DND-41 (cell line): Measurements from ENCODE around the gene ST3GAL6.

Experiments
- ATAC-seq: fragments of 200-7000 bp; cut with Tn5 transposase; 3 replicates; pipeline ENCODE4 v1.9.1; 2021; ENCODE audit warnings: low read depth; ENCODE audit not compliant: insufficient read depth
- DNase-seq: peaks from one replicate; pipeline ENCODE4 v3.0.0-alpha.2; 2020
- H2AFZ ChIP-seq: 2 replicates; pipeline ENCODE4 v1.6.0; 2012; ENCODE audit warnings: low read depth, low read length
- H3K27ac ChIP-seq: 2 replicates; pipeline ENCODE4 v1.5.1; 2012; ENCODE audit warnings: low read length, inconsistent platforms
- H3K27me3 ChIP-seq: fragments of 200-600 bp; sonication (generic); 2 replicates; pipeline ENCODE4 v1.6.0; 2012; ENCODE audit warnings: low read length, mild to moderate bottlenecking, inconsistent platforms; ENCODE audit not compliant: insufficient read depth, poor library complexity
- H3K36me3 ChIP-seq: 2 replicates; pipeline ENCODE4 v1.5.1; 2012; ENCODE audit warnings: low read length, inconsistent platforms; ENCODE audit not compliant: insufficient read depth
- H3K4me1 ChIP-seq: 2 replicates; pipeline ENCODE4 v1.5.1; 2012; ENCODE audit warnings: mild to moderate bottlenecking, low read length; ENCODE audit not compliant: insufficient read depth
- H3K4me2 ChIP-seq: 2 replicates; pipeline ENCODE4 v1.6.0; 2012; ENCODE audit warnings: mild to moderate bottlenecking, moderate library complexity, low read length, inconsistent platforms; ENCODE audit not compliant: insufficient read depth
- H3K4me3 ChIP-seq, 2 experiments: fragments of 200-600 bp in 1 of 2; shearing (Covaris generic) in 1 of 2; 2 replicates each; pipeline ENCODE4 v1.5.1; 2012 to 2016; ENCODE audit warnings: inconsistent platforms in 2 of 2, low read length in 2 of 2, mild to moderate bottlenecking in 2 of 2, low read depth in 1 of 2, moderate library complexity in 1 of 2
- H3K79me2 ChIP-seq: 2 replicates; pipeline ENCODE4 v1.6.0; 2012; ENCODE audit warnings: low read length, inconsistent platforms; ENCODE audit not compliant: insufficient read depth
- H3K9ac ChIP-seq: 2 replicates; pipeline ENCODE4 v1.6.0; 2012; ENCODE audit warnings: low read depth, mild to moderate bottlenecking, inconsistent platforms, low read length, moderate library complexity
- H3K9me3 ChIP-seq: 2 replicates; pipeline ENCODE4 v1.5.1; 2012; ENCODE audit warnings: low read length, moderate library complexity, mild to moderate bottlenecking, inconsistent platforms; ENCODE audit not compliant: insufficient read depth, severe bottlenecking
- H4K20me1 ChIP-seq: 2 replicates; pipeline ENCODE4 v1.6.0; 2012; ENCODE audit warnings: low read length; ENCODE audit not compliant: insufficient read depth
- EZH2 ChIP-seq: IDR thresholded peaks from 3 replicates; pipeline ENCODE4 v1.6.1; 2012; ENCODE audit warnings: borderline replicate concordance, low read depth, mild to moderate bottlenecking, moderate library complexity, low read length, inconsistent platforms; ENCODE audit not compliant: severe bottlenecking
- TF ChIP-seq, protein P1 (sequence below): IDR thresholded peaks from 2 replicates; pipeline ENCODE4 v1.5.1; 2012; ENCODE audit warnings: borderline replicate concordance, low read length, moderate library complexity, mild to moderate bottlenecking; ENCODE audit not compliant: poor library complexity, severe bottlenecking; ENCODE audit errors: extremely low read depth

Gene ST3GAL6

DNA sequence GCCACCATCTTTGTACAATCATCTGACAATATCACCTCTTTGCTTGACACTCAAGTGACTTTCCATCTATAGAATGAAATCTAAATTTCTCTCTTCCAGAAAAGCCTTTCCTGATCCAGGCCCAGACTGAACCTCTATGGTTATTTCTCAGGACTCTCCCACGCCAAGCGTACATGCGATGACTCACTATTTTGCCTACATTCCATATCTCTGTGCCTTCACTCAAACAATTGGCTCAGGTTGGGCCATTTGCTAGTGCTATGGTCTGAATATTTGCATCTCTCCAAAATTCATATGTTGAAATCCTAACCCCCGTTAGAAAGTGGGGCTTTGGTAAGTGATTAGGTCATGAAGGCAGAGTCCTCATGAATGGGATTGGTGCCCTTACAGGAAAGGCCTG is 43.9 kb downstream of the ST3GAL6 start:
- Histone ChIP-seq H3K9me3 (no peaks in the 10 kb centered on the region), H4K20me1 (no peaks in the 10 kb centered on the region), H2AFZ (no peak overlapping the region), H3K9ac (no peak overlapping the region), H3K4me3 (no peak overlapping the region), H3K4me1 (no peaks in the 10 kb centered on the region), H3K36me3 (peaks cover 45% of the 10 kb centered on the region), H3K27me3 (no peaks in the 10 kb centered on the region), H3K27ac (no peak overlapping the region), H3K79me2 (no peaks in the 10 kb centered on the region), H3K4me2 (no peak overlapping the region)
- DNase-seq, result no peak
- TF ChIP-seq EZH2, result no peak
- TF ChIP-seq, protein P1, sequence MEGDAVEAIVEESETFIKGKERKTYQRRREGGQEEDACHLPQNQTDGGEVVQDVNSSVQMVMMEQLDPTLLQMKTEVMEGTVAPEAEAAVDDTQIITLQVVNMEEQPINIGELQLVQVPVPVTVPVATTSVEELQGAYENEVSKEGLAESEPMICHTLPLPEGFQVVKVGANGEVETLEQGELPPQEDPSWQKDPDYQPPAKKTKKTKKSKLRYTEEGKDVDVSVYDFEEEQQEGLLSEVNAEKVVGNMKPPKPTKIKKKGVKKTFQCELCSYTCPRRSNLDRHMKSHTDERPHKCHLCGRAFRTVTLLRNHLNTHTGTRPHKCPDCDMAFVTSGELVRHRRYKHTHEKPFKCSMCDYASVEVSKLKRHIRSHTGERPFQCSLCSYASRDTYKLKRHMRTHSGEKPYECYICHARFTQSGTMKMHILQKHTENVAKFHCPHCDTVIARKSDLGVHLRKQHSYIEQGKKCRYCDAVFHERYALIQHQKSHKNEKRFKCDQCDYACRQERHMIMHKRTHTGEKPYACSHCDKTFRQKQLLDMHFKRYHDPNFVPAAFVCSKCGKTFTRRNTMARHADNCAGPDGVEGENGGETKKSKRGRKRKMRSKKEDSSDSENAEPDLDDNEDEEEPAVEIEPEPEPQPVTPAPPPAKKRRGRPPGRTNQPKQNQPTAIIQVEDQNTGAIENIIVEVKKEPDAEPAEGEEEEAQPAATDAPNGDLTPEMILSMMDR, result no peak
- no peak for ATAC-seq

DNA sequence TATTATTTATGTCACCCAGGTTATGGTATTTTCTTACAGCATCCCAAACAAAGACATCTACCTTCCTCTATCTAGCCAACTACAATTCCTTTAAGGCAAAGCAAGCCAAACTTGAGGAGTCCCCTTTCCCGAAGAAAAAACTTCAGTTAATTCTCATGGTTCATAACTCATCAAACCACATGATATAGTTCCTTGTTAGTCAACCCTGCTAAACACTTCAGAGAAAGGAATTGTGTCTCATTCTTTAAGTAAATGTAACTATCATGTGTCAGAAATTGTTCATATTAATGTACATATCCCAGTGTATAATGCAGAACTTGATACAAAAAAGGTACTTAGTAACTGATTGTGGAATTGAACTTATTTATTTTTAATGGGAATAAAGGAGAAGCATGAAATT is 44.4 kb downstream of the ST3GAL6 start:
- Histone ChIP-seq H3K79me2 (no peaks in the 10 kb centered on the region), H3K4me1 (no peaks in the 10 kb centered on the region), H3K9me3 (no peaks in the 10 kb centered on the region), H3K36me3 (peaks cover 49% of the 10 kb centered on the region), H3K27me3 (no peaks in the 10 kb centered on the region), H3K27ac (no peak overlapping the region), H3K4me2 (no peak overlapping the region), H2AFZ (no peak overlapping the region), H3K9ac (no peak overlapping the region), H3K4me3 (no peak overlapping the region), H4K20me1 (no peaks in the 10 kb centered on the region)
- DNase-seq (no peak), ATAC-seq (no peak)
- TF ChIP-seq, protein P1, result no peak
- no peak for TF ChIP-seq EZH2

DNA sequence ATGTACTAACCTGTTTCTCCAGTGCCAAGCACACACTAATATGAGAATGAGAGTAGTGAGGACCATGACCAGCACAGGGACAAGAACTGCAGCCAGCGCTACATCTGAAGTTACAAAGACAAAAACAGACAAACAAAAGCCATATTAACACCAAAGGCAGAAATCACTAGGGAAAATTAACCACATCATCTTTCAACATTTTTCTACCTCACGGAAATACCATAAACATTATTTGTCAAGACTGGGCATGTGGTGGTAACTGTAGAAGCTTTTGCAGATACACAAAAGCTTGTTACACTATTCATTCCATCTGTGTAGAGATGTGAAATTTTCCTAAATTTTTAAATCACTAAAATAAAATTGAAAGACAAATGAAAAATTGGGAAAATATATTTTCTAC is 44.9 kb downstream of the ST3GAL6 start:
- H3K36me3 ChIP-seq, result peaks cover 49% of the 10 kb centered on the region
- TF ChIP-seq, protein P1, result no peak
- TF ChIP-seq EZH2, result no peak
- H4K20me1 ChIP-seq, result no peaks in the 10 kb centered on the region
- no peaks in the 10 kb centered on the region for H3K79me2 ChIP-seq
- H3K27me3 ChIP-seq, result no peaks in the 10 kb centered on the region
- H3K9ac ChIP-seq, result no peak overlapping the region
- no peak overlapping the region for H3K27ac ChIP-seq
- H3K4me1 ChIP-seq, result no peaks in the 10 kb centered on the region
- no peak for ATAC-seq
- no peak for DNase-seq
- no peaks in the 10 kb centered on the region for H3K9me3 ChIP-seq
- no peak overlapping the region for H3K4me3 ChIP-seq
- no peak overlapping the region for H2AFZ ChIP-seq
- no peak overlapping the region for H3K4me2 ChIP-seq

DNA sequence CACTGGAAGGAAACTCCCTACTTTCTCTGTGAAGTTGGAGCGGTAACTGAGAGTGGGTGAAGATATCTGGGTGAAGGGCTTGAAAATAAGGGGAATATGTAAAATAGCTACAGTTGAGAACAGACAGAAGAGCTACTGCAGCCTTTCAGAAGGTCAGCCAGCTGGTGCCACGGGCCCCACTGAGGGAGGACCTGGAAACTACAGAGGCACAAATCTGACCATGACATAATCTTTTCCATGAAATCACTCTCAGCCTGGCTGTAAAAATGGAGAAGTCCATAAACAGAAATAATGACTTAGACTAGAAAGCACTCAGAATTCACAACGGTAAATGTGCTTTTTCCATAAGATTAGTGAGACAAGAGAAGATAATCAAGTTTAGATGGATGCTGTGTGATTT is 46.4 kb downstream of the ST3GAL6 start:
- H3K36me3 ChIP-seq, result peaks cover 49% of the 10 kb centered on the region
- H2AFZ ChIP-seq, result no peak overlapping the region
- TF ChIP-seq, protein P1, result no peak
- no peak for TF ChIP-seq EZH2
- no peak for DNase-seq
- H3K27ac ChIP-seq, result no peak overlapping the region
- H3K4me2 ChIP-seq, result no peak overlapping the region
- H3K27me3 ChIP-seq, result no peaks in the 10 kb centered on the region
- no peak overlapping the region for H3K4me3 ChIP-seq
- no peaks in the 10 kb centered on the region for H4K20me1 ChIP-seq
- H3K79me2 ChIP-seq, result no peaks in the 10 kb centered on the region
- no peak for ATAC-seq
- no peak overlapping the region for H3K9ac ChIP-seq
- H3K9me3 ChIP-seq, result no peaks in the 10 kb centered on the region
- H3K4me1 ChIP-seq, result no peaks in the 10 kb centered on the region
